ENCODE data around the gene IMMP2L. TPM values are rescaled to one million over a fixed set of nuclear protein-coding genes. Genes with fewer than 3 reads are reported as not detected.

IMMP2L gene
- total and polyA plus RNA-seq, 2 of the 8 experiments (the other 6 are each of a cell fraction or from before 2014, with no cell fraction given), result 2.3 to 10.1 TPM

GRCh38 chr7:111312966-111313365 is 249.3 kb downstream of the IMMP2L start:
- H2BK12ac ChIP-seq (ENCODE audit: low read depth, low read length), result no peak overlapping the region
- H3K14ac ChIP-seq (ENCODE audit: insufficient read length), result no peak overlapping the region
- no peak overlapping the region for H2BK5ac ChIP-seq (ENCODE audit: low read depth, low read length)
- POLR2A ChIA-PET (ENCODE audit: partially characterized antibody), result no interaction called here
- no peak overlapping the region for H3K4me3 ChIP-seq (ENCODE audit: extremely low read depth in 1 of 4, insufficient read depth in 2 of 4, low read depth in 3 of 4, low read length in 4 of 4)
- H3K23me2 ChIP-seq (ENCODE audit: low read depth, low read length), result no peaks in the 10 kb centered on the region
- CTCF ChIA-PET (ENCODE audit: partially characterized antibody), result interaction anchor here (1.0 to 1.9 kb wide), 3 partner anchors 32 to 418 kb away, joined by 3 to 6 read pairs (median 3); no protein-coding TSS in a partner anchor
- no peak overlapping the region for H2BK120ac ChIP-seq (replicated peaks; ENCODE audit: low read depth, low read length)
- DNase-seq (ENCODE audit: low read depth in 1 of 2, low spot score in 2 of 2), result no peak
- no peak overlapping the region for H2AFZ ChIP-seq (ENCODE audit: low read length)
- no peaks in the 10 kb centered on the region for H3K27me3 ChIP-seq (replicated peaks in 1 of 4; ENCODE audit: control insufficient read depth in 3 of 4, extremely low read depth in 1 of 4, insufficient read depth in 3 of 4, low read length in 3 of 4)
- FAIRE-seq, result no peak
- H3K36me3 ChIP-seq (ENCODE audit: control insufficient read depth in 2 of 4, insufficient read depth in 4 of 4, low read length in 3 of 4), result no peaks in the 10 kb centered on the region
- no peak overlapping the region for H4K5ac ChIP-seq (ENCODE audit: insufficient read length, low read depth, low read length)
- no peak overlapping the region for H2BK15ac ChIP-seq (ENCODE audit: low read length)
- no peak overlapping the region for H3K27ac ChIP-seq (ENCODE audit: low read depth, low read length)
- no peak overlapping the region for H4K8ac ChIP-seq (ENCODE audit: extremely low read depth, insufficient read depth, low read length)
- H3K9me3 ChIP-seq (ENCODE audit: insufficient read depth in 2 of 2, low read depth in 1 of 2, low read length in 1 of 2), result no peaks in the 10 kb centered on the region
- no peaks in the 10 kb centered on the region for H3K79me2 ChIP-seq (ENCODE audit: control insufficient read depth in 1 of 2, insufficient read depth in 2 of 2, low read length in 2 of 2)
- H3K18ac ChIP-seq (ENCODE audit: extremely low read depth, low read length), result no peak overlapping the region
- no peaks in the 10 kb centered on the region for H3K79me1 ChIP-seq (ENCODE audit: low read depth, low read length)
- H2AK5ac ChIP-seq (ENCODE audit: low read depth, low read length), result no peak overlapping the region
- H3K4me2 ChIP-seq (ENCODE audit: insufficient read depth in 1 of 2, low read depth in 2 of 2, low read length in 2 of 2), result no peak overlapping the region
- H3K23ac ChIP-seq (ENCODE audit: insufficient read length), result no peak overlapping the region
- H3K56ac ChIP-seq (replicated peaks; ENCODE audit: insufficient read length, low read depth, low read length), result no peak overlapping the region
- H4K20me1 ChIP-seq (replicated peaks in 1 of 2; ENCODE audit: control insufficient read depth in 1 of 2, insufficient read depth in 2 of 2, low read length in 2 of 2), result no peaks in the 10 kb centered on the region
- no peak overlapping the region for H3K9ac ChIP-seq (replicated peaks in 1 of 4; ENCODE audit: extremely low read depth in 1 of 4, low read depth in 3 of 4, low read length in 3 of 4)
- no peak overlapping the region for H3K4ac ChIP-seq (replicated peaks; ENCODE audit: insufficient read length, low read depth, low read length)
- no peaks in the 10 kb centered on the region for H3K4me1 ChIP-seq (replicated peaks in 1 of 4; ENCODE audit: control insufficient read depth in 3 of 4, insufficient read depth in 4 of 4, low read length in 3 of 4)
- H4K91ac ChIP-seq (replicated peaks; ENCODE audit: insufficient read length, low read length), result no peak overlapping the region
- H2BK20ac ChIP-seq (ENCODE audit: low read length), result no peak overlapping the region
- TF ChIP-seq CTCF (IDR thresholded peaks at IDR 0.05; ENCODE audit: control extremely low read depth in 1 of 3, insufficient read depth in 1 of 3, low read depth in 1 of 3, low read length in 3 of 3) (peak in 1 of 3 experiments; percentile 15; a peak in 1 of 4 replicates), CEBPB (IDR thresholded peaks at IDR 0.05; ENCODE audit: low read depth, low read length) (peak; percentile 64; the same call in 1 of the 2 replicates), RAD21 (IDR thresholded peaks at IDR 0.05 in 1 of 2, conservative IDR thresholded peaks at IDR 0.05 in 1 of 2; ENCODE audit: low read depth in 2 of 2, low read length in 2 of 2) (peak; percentile 32 to 39; a peak in 3 of 4 replicates), TEAD4 (IDR thresholded peaks at IDR 0.05; ENCODE audit: low read depth, low read length) (no peak), CHD2 (IDR thresholded peaks at IDR 0.05; ENCODE audit: low read length) (no peak), SP4 (IDR thresholded peaks at IDR 0.05; ENCODE audit: low read length) (no peak), CTBP2 (IDR thresholded peaks at IDR 0.05; ENCODE audit: borderline replicate concordance, insufficient read depth, insufficient read length, low read length) (no peak)

Measured in H1 (cell line).